ENCODE measurements around the gene DISC1.

DNA sequence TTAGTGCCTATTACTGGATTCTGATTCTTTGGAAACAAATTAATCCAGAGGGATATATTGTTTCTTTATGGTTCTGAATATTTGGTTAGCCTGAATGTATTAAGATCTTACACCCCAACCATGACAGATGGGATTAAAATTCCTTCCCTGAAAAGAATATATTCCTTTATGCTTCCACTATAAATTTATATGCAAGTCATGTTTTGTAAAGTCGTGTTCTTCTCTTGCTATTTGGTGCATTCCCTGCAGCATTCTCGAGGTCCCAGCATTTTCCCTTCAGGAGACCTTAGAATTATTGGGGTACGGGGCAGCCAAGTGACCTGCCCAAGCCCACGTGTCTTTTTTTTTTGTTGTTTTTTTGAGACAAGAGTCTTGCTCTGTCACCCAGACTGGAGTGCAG lies 62.4 kb downstream of the DISC1 start:
- TF ChIP-seq POLR2AphosphoS5 (IDR thresholded peaks at IDR 0.05) (no peak), EZH2 (IDR thresholded peaks at IDR 0.05; ENCODE audit: borderline replicate concordance, insufficient read depth, low read length, poor library complexity, severe bottlenecking) (no peak), EP300 (conservative IDR thresholded peaks at IDR 0.05; ENCODE audit: poor library complexity, severe bottlenecking) (no peak), RAD21 (conservative IDR thresholded peaks at IDR 0.05) (no peak)
- TF ChIP-seq, protein P1, sequence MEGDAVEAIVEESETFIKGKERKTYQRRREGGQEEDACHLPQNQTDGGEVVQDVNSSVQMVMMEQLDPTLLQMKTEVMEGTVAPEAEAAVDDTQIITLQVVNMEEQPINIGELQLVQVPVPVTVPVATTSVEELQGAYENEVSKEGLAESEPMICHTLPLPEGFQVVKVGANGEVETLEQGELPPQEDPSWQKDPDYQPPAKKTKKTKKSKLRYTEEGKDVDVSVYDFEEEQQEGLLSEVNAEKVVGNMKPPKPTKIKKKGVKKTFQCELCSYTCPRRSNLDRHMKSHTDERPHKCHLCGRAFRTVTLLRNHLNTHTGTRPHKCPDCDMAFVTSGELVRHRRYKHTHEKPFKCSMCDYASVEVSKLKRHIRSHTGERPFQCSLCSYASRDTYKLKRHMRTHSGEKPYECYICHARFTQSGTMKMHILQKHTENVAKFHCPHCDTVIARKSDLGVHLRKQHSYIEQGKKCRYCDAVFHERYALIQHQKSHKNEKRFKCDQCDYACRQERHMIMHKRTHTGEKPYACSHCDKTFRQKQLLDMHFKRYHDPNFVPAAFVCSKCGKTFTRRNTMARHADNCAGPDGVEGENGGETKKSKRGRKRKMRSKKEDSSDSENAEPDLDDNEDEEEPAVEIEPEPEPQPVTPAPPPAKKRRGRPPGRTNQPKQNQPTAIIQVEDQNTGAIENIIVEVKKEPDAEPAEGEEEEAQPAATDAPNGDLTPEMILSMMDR (IDR thresholded peaks at IDR 0.05; ENCODE audit: poor library complexity, severe bottlenecking): no peak

Data from neural cell (in vitro differentiated cells).